HG02884 (cell line): Measurements from ENCODE around the gene LIN37.
"Not testable (repeated sequence)": the region's sequence is repeated elsewhere in the genome, so short reads cannot be mapped to it uniquely, and the experiment has no call there.

Experiments
- ATAC-seq: cut with Tn5 transposase; IDR thresholded peaks from one replicate; pipeline ENCODE4 v1.9.1; 2021; ENCODE audit warnings: mild to moderate bottlenecking, moderate library complexity; ENCODE audit not compliant: unreplicated experiment

LIN37 gene

DNA sequence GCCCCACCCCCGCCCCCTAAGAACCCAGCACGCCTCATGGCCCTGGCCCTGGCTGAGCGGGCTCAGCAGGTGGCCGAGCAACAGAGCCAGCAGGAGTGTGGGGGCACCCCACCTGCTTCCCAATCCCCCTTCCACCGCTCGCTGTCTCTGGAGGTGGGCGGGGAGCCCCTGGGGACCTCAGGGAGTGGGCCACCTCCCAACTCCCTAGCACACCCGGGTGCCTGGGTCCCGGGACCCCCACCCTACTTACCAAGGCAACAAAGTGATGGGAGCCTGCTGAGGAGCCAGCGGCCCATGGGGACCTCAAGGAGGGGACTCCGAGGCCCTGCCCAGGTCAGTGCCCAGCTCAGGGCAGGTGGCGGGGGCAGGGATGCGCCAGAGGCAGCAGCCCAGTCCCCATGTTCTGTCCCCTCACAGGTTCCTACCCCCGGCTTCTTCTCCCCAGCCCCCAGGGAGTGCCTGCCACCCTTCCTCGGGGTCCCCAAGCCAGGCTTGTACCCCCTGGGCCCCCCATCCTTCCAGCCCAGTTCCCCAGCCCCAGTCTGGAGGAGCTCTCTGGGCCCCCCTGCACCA is 38.9 kb downstream of the LIN37 start:
- ATAC-seq: no peak

DNA sequence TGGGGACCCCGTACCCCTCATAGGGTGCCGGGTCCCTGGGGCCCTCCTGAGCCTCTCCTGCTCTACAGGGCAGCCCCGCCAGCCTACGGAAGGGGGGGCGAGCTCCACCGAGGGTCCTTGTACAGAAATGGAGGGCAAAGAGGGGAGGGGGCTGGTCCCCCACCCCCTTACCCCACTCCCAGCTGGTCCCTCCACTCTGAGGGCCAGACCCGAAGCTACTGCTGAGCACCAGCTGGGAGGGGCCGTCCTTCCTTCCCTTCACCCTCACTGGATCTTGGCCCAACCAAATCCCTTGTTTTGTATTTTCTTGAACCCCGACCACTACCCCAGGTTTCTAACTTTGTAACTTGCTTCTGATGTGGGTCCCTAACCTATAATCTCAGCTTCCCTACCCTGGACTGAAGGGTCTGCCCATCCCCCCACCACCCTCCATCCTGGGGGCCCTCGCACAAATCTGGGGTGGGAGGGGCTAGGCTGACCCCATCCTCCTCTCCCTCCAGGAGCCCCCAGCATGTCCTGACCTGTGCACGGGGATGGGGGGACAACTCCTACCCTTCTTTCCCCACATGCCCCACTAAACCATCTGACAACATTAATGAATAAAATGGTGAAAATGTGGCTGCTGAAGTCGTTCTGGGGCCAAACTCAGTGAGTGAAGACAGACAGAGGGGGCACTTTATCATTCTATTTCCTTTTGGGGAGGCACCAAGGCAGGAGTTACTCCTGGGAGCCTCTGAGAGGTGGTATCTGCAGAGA is 40.0 kb downstream of the LIN37 start:
- no peak for ATAC-seq

DNA sequence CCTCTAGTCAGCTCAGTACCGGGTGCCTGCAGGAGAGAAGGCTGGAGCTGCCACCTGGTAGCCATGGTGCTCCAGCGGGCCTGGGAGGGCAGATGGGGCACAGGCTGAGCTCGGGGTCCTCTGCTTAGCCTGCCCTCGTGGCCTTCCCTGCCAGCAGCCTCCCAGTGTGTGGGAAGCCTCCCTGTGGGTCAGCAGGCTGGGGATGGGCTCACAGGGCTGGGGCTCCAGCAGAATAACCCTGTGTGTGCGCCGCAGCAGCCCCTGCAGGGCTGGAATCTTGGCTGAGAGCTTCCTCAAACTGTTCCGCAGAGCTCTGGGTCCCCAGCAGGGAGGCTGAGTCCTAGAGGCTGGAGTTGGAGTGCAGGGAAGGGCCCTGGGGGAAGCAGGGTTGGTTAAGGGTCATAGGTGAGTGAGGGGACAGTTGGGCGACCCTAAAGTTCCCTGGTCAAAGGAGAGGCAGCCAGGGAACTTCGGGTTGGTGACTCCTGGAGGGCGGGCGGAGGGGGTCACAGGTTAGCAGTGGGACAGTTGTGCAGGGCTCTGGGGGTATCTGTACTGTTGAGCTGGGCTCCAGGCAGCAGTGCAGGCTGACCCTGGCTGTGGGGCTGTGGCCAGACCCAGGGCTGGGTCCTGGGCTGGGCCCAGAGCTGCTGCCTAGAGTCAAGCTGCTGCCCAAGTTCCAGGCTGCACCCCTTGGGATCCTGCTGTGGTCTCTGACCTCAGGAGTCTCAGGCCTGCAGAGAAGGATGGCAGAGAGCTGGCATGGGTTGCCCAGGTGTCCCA is 41.0 kb downstream of the LIN37 start:
- ATAC-seq: no peak

DNA sequence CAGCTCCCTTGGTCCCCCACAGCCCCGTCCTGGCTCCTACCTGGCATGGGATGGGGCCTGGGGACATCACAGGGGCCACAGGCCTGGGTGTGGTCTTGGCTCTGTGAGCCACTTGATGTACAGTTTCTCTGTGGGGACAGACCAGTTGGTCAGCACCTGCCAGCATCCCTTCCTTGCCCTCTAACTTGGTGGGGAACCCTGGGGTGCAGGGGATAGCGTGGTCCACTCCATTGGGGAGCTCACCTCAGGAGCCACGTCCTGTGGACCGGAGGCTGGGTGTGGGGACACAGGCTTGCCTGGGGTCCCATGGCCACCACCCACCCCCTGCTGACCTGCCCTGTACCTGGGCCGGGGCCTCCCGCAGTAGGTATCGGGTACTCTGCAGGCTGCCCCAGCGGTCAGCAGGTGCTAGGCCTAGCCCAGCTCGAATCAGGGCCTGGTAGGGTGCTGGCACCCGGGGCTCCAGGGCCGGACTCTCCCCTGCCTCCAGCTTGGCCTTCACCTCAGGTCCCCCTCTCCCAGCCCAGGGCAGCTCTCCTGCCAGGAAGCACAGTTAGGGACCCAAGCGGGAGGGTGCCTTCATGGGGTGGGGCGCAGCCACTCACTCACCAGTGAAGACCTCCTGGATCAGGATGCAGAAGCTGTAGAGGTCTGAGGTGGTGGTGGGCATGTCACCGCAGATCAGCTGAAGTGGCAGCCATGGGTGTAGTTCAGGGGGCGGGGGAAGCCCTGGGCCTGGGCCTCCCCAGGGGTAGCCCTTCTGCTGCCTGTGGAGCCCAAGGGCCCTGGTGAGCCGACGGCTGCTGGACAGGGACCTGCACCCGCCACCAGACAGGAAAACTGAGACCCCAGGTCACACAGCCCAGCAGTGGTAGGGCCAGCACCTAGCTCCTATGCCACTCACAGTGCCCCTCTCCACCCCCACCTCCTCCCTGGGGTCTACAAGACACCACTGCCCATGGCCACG is 41.9 kb downstream of the LIN37 start:
- ATAC-seq: no peak

DNA sequence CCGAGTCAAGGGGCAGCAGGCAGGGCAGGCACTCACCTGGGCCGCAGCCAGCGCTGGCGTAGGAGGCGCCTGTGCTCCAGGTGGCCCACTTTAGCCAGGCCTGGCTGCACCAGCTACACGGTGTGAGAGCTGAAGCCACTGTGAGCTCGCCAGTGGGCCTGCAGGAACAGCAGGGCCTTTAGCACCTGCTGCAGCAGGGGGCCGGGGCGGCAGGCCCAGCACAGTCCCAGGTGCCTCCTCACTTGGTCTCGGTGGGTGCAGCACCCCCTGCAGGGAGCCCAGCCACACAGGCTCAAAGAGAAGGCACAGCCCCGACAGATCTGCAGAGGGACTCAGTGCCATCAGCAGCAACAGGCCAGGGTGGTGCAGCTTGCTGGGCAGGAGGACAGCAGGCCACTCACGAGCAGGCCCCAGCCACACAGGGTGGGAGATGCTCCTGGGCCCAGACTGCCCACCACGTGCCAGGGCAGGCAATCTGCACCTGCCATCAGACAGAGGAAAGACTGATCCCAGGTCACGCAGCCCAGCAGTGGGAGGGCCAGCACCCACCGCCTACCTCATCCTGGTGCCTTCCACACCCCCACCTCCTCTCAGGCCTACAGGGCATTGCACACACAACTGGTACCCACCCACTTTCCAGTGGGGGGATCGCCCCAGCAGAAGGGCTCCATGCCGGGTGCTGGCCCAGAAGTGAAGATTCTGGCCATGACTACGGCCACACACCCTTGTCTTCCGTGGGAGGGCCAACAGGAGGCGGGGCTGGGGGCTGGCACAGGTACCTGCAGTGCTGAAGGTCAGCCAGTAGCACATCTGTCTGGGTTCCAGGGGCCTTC is 42.8 kb downstream of the LIN37 start:
- no peak for ATAC-seq

DNA sequence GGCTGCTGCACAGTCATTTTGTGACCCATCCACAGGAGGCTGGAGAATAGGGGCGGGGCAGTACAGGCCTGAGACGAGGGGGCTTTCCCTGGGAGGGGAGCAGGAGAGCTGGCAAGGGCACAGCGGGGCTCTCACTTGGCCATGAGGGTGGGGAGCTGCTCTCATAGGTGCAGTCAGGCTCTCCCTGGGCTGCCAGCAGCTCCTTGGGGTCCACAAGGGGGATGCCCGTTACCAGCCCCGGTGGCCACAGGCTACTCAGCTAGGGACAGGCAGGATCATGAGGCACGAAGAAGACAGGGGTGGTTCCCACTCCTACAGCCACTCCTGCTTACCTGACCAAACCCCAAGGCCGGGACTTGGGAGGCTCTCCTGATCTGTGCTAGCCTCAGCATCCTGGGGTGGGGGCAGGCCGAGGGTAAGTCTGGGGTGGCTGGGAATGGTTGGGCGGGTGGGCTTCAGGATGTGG is 43.5 kb downstream of the LIN37 start:
- ATAC-seq: no peak

DNA sequence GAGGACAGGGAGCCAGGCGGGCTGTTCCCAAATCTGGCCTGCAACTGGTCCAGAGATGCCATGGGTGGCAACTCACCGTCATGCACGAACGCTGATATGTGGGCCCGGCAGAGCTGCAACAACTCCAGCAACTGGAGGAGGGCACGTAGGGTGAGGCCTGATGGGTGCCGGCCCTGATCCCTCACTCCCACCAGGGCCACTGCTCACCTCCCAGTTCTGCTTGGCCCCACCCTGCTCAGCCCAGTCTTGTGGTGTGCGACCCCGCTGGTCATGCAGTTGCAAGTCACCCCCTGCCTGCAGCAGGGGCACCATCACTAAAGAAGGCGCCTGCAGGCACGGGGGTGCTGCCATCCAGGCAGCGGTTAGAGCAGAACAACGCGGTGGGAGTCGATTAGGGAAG is 43.9 kb downstream of the LIN37 start:
- ATAC-seq: no peak

DNA sequence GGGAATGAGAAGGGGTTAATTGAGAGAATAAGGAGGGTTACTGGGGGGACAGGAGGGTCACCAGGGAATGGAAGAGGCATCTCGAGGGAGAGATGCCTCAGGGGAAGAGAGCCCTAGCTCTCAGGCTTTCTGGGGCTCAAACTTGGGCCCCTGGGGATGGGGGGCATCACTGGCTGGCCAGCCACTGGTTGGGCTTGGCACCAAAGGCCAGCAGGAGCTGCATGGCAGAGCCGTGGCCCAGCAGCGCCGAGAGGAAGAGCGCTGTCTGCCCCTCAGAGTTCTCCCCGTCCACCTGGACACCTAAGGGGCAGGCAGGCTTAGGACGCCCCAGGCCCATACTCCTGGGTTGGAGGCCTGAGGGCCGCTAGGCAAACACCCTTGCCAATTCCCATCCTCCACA is 44.5 kb downstream of the LIN37 start:
- no peak for ATAC-seq

DNA sequence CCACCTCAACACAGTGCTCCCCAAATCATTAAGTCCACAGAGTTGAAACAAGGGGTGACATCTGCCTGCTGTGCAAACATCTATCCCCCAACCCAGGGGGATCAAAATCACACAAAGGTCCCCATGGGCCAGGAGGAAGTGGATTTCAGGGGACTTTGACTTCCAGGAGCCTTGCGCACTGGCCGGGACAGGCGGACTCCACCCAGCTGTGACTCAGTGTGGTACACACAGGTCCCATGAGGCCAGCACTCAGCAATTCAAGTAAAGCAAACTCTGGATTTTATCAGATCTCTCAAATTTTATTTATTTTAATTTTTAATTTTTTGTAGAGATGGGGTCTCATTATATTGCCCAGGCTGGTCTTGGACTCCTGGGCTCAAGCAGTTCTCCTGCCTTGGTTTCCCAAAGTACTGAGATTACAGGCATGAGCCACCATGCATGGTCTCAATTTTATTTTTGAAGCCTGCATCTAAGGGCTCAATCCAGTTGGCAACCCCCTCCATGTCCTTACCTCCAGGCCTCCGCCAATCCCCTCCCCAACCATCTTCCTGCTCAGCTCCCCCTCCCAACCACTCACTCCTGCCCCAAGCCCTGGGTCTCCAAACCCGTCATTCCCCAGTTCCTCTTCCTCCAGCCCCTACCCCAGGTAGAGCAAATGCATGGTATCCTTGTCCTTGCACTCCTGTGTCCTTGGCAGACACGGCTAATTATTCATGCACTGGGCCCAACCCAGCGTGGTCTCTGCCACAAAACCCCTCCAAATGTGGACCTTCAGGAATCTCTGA is 45.2 kb downstream of the LIN37 start:
- ATAC-seq: no peak

DNA sequence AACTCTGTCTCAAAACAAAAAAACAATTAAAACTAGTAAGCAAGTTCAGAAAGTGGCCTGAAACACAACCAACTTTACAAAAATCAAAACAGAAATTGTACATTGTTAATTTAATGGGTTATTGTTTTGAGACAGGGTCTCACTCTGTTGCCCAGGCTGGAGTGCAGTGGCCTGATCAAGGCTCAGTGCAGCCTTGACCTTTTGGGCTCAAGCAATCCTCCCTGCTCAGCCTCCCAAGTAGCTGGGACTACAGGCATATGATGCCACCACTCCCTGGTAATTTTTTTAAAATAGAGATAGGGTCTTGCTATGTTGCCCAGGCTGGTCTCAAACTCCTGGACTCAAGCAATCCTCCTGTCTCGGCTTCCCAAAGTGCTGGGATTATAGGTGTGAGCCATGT is 47.2 kb downstream of the LIN37 start:
- not testable (repeated sequence) for ATAC-seq

DNA sequence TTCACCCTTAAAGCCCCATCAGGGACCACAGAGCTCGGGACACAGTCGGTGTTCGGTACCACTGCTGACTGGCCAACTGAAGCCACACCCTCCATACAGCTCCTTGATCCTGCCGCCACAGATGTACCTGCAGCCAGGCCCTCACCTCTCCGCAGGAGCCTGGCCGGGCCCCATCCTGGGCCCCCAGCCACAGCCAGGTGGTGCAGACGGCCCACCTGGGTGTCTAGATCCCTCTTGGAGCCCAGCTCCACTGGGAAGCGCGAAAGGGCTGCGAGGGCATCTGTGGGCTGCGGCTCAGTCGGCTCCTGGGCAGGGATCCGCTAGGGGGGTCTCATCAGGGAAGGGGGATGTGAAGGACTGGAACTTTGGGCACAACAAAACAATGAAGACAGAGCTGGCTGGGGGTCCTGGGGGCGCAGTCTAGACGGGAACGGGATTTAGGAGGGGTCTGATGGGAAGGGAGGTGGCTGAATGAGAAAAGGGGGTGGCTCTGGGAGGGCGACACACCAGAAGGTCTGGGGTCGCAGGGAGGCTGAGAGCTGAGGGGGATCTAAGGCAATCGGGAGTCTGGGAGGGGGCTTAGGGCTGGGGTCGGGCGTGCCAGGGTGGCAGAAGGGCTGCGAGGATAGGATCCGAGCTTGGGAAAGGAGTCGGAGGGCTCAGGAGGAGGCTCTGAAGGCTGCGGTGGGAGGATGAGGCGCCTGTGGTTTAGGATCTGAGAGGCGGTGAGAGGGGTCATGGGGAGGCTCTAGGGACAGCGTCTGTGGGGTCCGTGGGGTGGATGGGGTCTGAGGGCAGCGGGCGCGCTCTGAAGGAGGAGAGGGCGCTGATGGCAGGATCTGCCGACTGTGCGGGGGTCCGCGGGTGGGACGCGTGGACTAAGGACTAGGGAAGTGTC is 48.5 kb downstream of the LIN37 start:
- no peak for ATAC-seq

DNA sequence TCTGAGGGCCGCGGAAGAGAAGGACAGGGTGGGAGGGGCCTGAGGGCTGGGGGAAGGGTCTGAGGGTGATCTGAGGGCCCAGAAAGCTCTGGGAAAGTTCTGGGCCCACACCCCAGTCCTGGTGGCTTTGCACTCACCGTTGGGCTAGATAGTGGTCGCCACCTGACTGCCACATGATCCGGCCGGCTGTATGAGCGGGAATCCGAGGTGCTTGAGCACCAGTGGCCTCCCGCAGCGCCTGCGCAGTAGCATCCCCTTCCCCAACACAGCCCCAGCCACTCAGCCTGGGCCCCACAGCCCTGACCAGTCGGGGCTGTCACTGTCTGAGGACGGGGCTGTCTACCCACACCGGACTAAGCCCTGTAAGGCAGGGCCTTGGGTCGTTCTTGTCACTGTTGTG is 49.3 kb downstream of the LIN37 start:
- no peak for ATAC-seq

DNA sequence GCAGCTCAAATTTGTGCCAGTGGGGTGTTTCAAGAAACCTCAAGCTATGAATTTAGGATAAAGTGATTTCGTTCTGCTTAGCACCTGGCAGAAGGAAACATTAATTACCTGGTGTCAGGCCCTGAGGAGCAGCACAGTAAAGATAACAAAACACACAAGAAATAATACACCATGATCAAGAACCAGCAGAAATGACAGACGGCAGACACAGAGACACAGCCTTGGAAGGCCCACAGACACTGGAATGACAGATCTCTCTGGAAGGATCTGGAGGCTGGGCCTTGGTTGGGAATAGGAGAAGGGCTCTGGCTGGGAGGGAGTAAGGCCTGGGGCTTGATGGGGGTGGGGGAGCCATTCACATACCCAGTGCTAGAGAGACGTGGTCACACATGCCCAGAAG is 53.5 kb downstream of the LIN37 start:
- ATAC-seq: no peak
